Measurements from ENCODE around the gene CTIF. TPM values are rescaled to one million over a fixed set of nuclear protein-coding genes. Genes with fewer than 3 reads are reported as not detected.

Gene CTIF
- total RNA-seq, 1 donor from 2014 or later, result 48.5 TPM

- TF ChIP-seq, protein P1, sequence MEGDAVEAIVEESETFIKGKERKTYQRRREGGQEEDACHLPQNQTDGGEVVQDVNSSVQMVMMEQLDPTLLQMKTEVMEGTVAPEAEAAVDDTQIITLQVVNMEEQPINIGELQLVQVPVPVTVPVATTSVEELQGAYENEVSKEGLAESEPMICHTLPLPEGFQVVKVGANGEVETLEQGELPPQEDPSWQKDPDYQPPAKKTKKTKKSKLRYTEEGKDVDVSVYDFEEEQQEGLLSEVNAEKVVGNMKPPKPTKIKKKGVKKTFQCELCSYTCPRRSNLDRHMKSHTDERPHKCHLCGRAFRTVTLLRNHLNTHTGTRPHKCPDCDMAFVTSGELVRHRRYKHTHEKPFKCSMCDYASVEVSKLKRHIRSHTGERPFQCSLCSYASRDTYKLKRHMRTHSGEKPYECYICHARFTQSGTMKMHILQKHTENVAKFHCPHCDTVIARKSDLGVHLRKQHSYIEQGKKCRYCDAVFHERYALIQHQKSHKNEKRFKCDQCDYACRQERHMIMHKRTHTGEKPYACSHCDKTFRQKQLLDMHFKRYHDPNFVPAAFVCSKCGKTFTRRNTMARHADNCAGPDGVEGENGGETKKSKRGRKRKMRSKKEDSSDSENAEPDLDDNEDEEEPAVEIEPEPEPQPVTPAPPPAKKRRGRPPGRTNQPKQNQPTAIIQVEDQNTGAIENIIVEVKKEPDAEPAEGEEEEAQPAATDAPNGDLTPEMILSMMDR (conservative IDR thresholded peaks at IDR 0.05), result no peak
- H3K4me3 Mint-ChIP-seq, result no peak overlapping the region
- no peaks in the 10 kb centered on the region for H3K9me3 Mint-ChIP-seq
- no peaks in the 10 kb centered on the region for H3K27me3 Mint-ChIP-seq
- peaks cover 25% of the 10 kb centered on the region for H3K36me3 Mint-ChIP-seq
- no peak for DNase-seq (ENCODE audit: extremely low spot score, unreplicated experiment)
- no peak overlapping the region for H3K27ac Mint-ChIP-seq
- peaks cover 19% of the 10 kb centered on the region for H3K4me1 Mint-ChIP-seq (ENCODE audit: unreplicated experiment)
These were observed 227.2 kb downstream of the CTIF start for GRCh38 chr18:48766026-48766425.

DNA sequence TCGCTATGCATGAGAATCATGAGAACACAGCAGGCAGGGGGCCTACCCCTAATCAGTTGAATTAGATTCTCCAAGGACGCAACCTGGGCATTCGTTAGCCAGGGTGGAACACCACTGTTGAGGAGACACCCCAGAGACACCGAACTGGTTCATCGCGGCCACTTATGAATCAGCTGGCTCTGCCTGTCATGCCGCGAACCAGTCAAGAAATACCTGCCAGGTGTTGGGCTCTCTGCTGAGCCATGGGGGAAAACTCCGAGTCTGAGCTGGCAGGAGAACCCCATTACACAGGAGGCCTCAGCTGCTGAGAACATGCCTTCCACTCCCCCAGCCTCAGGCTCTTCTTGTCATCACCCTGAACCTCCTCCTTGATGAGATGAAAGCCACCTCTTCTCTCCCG is 227.7 kb downstream of the CTIF start:
- H3K27me3 Mint-ChIP-seq, result no peaks in the 10 kb centered on the region
- peaks cover 21% of the 10 kb centered on the region for H3K36me3 Mint-ChIP-seq
- DNase-seq (ENCODE audit: extremely low spot score, unreplicated experiment), result no peak
- H3K27ac Mint-ChIP-seq, result peak overlapping the region; percentile 13
- TF ChIP-seq, protein P1 (conservative IDR thresholded peaks at IDR 0.05), result no peak
- no peaks in the 10 kb centered on the region for H3K9me3 Mint-ChIP-seq
- peaks cover 19% of the 10 kb centered on the region for H3K4me1 Mint-ChIP-seq (ENCODE audit: unreplicated experiment)
- no peak overlapping the region for H3K4me3 Mint-ChIP-seq

DNA sequence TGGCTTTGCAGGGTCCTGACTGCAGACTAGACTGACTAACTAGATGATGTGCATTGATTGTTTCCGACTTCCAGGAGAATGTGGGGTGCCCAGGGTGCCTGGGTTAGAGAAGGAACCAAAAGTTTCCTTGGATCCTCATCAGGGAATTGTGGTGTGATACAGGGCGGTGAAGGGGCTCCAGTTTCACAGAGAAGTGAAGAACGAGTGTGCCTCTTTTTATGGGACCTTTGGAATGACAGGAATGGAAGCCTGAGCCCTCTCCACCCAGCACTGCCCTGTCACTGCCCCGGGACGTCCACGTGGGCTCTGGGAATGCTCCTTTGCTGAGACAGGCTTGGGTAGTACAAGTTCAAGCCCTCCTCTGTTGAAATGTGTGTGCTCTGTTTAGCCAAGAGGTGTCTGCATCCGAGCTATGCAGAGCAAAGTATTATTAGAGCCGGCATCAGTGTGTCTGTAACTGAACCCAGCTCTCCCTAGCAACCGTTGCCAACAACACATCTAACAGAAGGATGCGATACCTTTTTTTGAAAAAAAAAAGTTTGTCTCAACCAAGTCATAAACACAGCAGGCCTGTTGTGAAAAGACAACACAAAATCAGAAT is 228.4 kb downstream of the CTIF start:
- TF ChIP-seq, protein P1 (conservative IDR thresholded peaks at IDR 0.05), result no peak
- peaks cover 17% of the 10 kb centered on the region for H3K36me3 Mint-ChIP-seq
- peaks cover 23% of the 10 kb centered on the region for H3K4me1 Mint-ChIP-seq (ENCODE audit: unreplicated experiment)
- no peaks in the 10 kb centered on the region for H3K27me3 Mint-ChIP-seq
- peak overlapping the region; percentile 13 for H3K27ac Mint-ChIP-seq
- no peak for DNase-seq (ENCODE audit: extremely low spot score, unreplicated experiment)
- H3K9me3 Mint-ChIP-seq, result no peaks in the 10 kb centered on the region
- H3K4me3 Mint-ChIP-seq, result no peak overlapping the region

DNA sequence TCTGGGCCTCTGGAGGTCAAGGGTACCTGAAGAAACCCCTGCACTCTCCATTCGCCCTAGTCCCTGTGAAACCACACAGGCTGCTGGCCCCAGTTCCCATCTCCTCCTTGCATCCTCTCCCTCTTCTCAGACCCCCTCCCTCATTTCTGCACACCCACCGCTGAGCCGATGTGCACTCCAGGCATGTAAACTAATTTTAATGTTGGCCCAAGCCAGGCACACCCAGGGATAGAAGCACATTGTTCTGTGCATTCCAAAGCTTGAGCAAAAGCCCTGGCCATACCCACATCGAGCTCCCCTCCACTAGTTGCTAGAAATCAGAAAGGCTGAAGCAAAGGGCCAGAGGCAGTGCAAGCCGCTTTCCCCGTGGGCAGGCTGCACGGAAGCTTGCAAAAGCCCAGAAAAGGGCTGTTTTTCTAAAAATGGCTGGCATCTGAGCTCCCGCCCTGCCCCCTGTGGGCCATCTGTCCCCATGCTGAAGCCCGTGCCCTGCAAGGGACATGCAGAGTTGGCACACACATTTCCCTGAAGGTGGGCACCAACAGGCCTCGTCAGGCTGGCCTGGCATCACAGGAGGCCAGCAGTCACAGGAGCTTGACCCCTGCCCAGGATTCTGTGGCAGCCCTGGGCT is 230.3 kb downstream of the CTIF start:
- Mint-ChIP-seq H3K4me3 (no peak overlapping the region), H3K36me3 (peaks cover 17% of the 10 kb centered on the region), H3K27me3 (no peaks in the 10 kb centered on the region), H3K9me3 (no peaks in the 10 kb centered on the region), H3K27ac (no peak overlapping the region), H3K4me1 (ENCODE audit: unreplicated experiment) (peaks cover 23% of the 10 kb centered on the region)
- TF ChIP-seq, protein P1 (conservative IDR thresholded peaks at IDR 0.05), result peak; percentile 21
- no peak for DNase-seq (ENCODE audit: extremely low spot score, unreplicated experiment)

DNA sequence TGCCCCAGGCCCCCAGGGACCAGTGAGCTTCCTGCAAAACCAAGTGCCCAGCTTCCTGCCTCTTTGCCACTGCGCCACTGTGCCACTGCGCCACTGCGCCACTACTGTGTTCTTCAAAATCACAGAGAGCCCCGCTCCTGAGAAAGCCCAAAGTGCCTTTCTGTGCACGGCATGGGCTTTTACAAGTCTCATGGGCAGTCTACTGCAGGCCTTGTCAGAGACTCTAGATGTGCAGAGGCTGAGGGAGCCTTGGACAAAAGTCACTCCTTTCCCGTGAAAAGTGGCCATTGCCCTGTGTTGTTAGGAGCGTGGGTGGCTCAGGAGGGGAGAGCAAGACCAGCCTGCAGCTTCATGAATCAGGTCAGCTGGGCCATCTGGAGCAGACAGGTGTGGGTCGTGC is 231.4 kb downstream of the CTIF start:
- TF ChIP-seq, protein P1 (conservative IDR thresholded peaks at IDR 0.05), result no peak
- no peak for DNase-seq (ENCODE audit: extremely low spot score, unreplicated experiment)
- peaks cover 17% of the 10 kb centered on the region for H3K36me3 Mint-ChIP-seq

More for the DNA sequence above, 231.4 kb downstream of the CTIF start:
- H3K27me3 Mint-ChIP-seq, result no peaks in the 10 kb centered on the region
- no peaks in the 10 kb centered on the region for H3K9me3 Mint-ChIP-seq
- H3K4me1 Mint-ChIP-seq (ENCODE audit: unreplicated experiment), result peaks cover 26% of the 10 kb centered on the region
- no peak overlapping the region for H3K27ac Mint-ChIP-seq
- no peak overlapping the region for H3K4me3 Mint-ChIP-seq
